Fibroblast of mammary gland (primary cell): ENCODE data around the gene SERGEF.

ENCODE experiments used
- DNase-seq: peaks from one replicate; pipeline ENCODE4 v3.0.0-alpha.2; 2010; ENCODE audit warnings: low read depth
- H3K4me3 ChIP-seq: 2 replicates; pipeline ENCODE4 v1.5.1; 2011; ENCODE audit warnings: low read depth, mild to moderate bottlenecking, low read length, moderate library complexity; ENCODE audit not compliant: control insufficient read depth
- TF ChIP-seq, protein P1 (sequence below): conservative IDR thresholded peaks from 2 replicates; pipeline ENCODE4 v1.5.1; 2011; ENCODE audit warnings: low read depth, low read length, inconsistent platforms; ENCODE audit not compliant: control insufficient read depth, insufficient read depth

The SERGEF gene

DNA sequence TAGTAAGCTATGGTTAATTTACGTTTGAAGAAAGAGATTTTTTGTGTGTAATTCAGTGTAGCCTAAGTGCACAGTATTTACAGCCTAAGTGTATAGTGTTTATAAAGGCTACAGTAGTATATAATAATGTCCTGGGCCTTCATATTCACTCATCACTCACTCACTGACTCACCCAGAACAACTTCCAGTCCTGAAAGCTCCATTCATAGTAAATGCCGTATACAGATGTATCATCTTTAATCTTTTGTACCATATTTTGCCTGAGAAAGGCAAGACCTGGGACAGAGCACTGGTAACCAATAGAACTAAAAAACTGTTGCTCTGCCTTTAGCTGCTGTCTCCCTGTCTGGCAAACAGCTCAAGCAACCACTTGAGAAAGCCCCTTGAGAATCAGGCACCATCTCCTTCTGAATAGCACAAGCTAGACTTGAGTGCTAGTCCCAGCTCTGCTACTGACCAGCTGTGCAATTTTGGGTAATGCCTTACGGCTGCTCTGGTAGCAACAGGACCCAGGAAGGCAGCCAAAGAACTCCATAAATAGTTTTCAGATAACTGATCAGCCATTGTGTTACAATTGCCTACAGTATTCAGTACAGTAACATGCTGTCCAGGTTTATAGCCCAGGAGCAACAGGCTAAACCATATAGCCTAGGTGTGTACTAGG is 146.9 kb downstream of the SERGEF start:
- H3K4me3 ChIP-seq = no peak overlapping the region
- TF ChIP-seq, protein P1, sequence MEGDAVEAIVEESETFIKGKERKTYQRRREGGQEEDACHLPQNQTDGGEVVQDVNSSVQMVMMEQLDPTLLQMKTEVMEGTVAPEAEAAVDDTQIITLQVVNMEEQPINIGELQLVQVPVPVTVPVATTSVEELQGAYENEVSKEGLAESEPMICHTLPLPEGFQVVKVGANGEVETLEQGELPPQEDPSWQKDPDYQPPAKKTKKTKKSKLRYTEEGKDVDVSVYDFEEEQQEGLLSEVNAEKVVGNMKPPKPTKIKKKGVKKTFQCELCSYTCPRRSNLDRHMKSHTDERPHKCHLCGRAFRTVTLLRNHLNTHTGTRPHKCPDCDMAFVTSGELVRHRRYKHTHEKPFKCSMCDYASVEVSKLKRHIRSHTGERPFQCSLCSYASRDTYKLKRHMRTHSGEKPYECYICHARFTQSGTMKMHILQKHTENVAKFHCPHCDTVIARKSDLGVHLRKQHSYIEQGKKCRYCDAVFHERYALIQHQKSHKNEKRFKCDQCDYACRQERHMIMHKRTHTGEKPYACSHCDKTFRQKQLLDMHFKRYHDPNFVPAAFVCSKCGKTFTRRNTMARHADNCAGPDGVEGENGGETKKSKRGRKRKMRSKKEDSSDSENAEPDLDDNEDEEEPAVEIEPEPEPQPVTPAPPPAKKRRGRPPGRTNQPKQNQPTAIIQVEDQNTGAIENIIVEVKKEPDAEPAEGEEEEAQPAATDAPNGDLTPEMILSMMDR = no peak
- DNase-seq = peak; percentile 30

DNA sequence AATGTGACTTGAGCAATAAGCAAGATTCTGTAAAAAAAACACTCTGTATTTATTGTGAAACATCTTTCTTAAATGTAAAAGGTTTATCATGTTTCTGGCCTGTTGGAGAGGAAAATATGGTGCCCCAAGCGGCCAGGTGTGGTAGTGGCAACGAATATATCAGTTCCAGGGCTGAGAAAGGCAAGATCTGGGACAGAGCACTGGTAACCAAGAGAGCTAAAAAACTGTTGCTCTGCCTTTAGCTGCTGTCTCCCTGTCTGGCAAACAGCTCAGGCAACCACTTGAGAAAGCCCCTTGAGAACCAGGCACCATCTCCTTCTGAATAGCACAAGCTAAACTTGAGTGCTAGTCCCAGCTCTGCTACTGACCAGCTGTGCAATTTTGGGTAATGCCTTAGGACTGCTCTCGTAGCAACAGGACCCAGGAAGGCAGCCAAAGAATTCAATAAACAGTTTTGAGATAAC is 148.3 kb downstream of the SERGEF start:
- no peak for DNase-seq
- TF ChIP-seq, protein P1 = peak; percentile 30

GRCh38 chr11:17861036-17861755 is 151.7 kb downstream of the SERGEF start:
- TF ChIP-seq, protein P1 = no peak
- no peak overlapping the region for H3K4me3 ChIP-seq
- DNase-seq = peak; percentile 67

More for the DNA sequence above, 148.3 kb downstream of the SERGEF start:
- no peak overlapping the region for H3K4me3 ChIP-seq

GRCh38 chr11:17859552-17859951 is 153.3 kb downstream of the SERGEF start:
- no peak for DNase-seq
- no peak overlapping the region for H3K4me3 ChIP-seq
- TF ChIP-seq, protein P1 = no peak

DNA sequence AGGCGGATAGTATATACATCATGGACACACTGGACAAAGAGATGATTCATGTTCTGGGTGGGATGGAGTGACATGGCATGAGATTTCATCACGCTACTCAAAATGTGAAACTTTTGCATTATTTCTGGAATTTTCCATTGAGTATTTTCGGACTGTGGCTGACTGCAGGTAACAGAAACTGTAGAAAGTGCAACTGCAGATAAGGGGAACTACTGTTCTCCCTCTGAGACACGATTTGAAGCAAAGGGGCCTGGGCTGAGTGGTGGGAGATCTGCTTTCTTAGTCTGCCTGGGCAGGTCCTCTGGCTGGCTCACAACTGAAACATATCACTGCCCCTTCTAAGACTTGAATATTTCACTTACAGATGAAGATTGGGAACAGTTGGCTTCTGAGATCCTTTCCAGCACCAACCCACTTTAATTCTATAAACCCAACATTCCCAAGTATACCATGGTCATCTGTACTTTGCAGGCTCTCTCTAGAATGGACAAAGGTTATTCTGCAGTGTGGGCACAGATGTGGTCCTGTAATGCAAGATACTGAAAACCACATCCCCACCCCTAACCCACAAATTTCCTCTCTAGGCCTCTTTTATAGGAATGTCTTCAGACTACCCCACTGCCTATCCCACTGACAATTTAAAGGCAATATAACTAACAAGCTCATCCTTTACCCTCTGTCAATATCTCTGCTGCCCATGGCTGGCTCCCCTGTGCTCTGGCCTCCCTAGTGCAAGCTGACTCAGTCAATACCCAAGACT is 157.1 kb downstream of the SERGEF start:
- DNase-seq = no peak
- TF ChIP-seq, protein P1 = no peak
- no peak overlapping the region for H3K4me3 ChIP-seq

GRCh38 chr11:17853280-17853679 is 159.6 kb downstream of the SERGEF start:
- TF ChIP-seq, protein P1 = no peak
- DNase-seq = no peak
- H3K4me3 ChIP-seq = no peak overlapping the region
